Panc1 (cell line): Measurements from ENCODE around the gene TMEM240.

Experiments
- CTCF ChIP-seq: fragments of 450-650 bp; IDR thresholded peaks from 2 replicates; pipeline ENCODE4 v1.5.1; 2017; ENCODE audit warnings: mild to moderate bottlenecking
- REST ChIP-seq, 2 experiments: IDR thresholded peaks; 2 replicates each; pipeline ENCODE4 v1.6.1; 2011 to 2012; ENCODE audit warnings: low read depth in 2 of 2, control low read depth in 1 of 2, low read length in 1 of 2, mild to moderate bottlenecking in 1 of 2, moderate library complexity in 1 of 2; ENCODE audit not compliant: insufficient read depth in 1 of 2
- TCF7L2 ChIP-seq: IDR thresholded peaks from 2 replicates; pipeline ENCODE4 v1.6.1; 2011; ENCODE audit warnings: mild to moderate bottlenecking, low read depth, low read length, inconsistent platforms

GRCh38 chr1:1541956-1542765, 1.7 kb upstream of the TMEM240 start:
- TF ChIP-seq CTCF (no peak), REST (IDR thresholded peaks at IDR 0.05; ENCODE audit: insufficient read depth in 1 of 2, low read depth in 2 of 2, low read length in 1 of 2) (no peak), TCF7L2 (no peak)
